HG03457 (cell line): Measurements from ENCODE around the gene OR4D5.

Experiments used
- ATAC-seq: cut with Tn5 transposase; IDR thresholded peaks from one replicate; pipeline ENCODE4 v1.9.1; 2021; ENCODE audit warnings: moderate number of reproducible peaks; ENCODE audit not compliant: unreplicated experiment

The OR4D5 gene

GRCh38 chr11:123939317-123939716, at the start of gene OR4D5:
OR4D5 (plus strand) TSS chr11:123939617; CDS start chr11:123939617, 0 bp downstream.
- no peak for ATAC-seq

GRCh38 chr11:123892031-123892430, 47.4 kb upstream of the OR4D5 start:
- no peak for ATAC-seq

DNA sequence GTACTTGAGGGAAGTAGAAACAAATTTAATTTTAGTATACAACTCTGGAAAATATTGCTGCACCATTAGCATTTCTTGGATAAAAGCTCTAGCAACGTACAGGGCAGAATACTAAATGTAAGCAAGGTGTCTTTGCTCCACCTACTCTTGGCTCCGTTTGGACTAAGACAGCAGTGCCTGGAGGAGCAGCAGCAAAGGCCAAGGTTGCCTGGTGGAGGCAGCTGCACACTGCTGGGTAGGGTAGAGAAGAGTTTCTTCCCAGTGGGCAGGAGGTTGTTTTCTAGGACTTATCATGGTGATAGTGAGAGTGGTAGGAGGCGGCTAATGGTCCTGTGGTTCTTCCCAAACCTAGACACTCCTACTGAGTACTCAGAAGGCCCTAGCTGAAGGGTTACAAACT, 39.6 kb upstream of the OR4D5 start:
- ATAC-seq: no peak

GRCh38 chr11:123901867-123902266, 37.5 kb upstream of the OR4D5 start, which contains the start of gene OR8D4:
OR8D4 (plus strand) TSS chr11:123902167; CDS start chr11:123906432, 4,265 bp downstream.
- ATAC-seq: no peak

DNA sequence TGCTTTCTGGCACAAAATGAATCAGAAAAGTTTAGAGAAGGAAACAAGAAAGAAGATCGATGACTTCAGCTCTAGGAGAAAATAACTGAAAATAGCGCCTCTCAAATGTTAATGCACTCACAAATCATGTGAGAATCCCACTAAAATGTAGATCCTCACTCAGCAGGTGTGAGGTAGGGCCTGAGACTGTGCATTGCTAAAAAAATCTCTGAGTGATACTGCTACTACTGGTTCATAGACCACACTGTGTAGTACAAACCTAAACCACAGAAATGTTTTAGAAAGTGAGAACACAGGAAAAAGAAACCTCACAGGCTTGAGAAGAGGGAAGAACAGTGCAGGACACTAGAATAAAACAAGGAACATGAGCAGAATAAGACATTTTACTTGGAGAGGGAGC, 35.5 kb upstream of the OR4D5 start:
- no peak for ATAC-seq

DNA sequence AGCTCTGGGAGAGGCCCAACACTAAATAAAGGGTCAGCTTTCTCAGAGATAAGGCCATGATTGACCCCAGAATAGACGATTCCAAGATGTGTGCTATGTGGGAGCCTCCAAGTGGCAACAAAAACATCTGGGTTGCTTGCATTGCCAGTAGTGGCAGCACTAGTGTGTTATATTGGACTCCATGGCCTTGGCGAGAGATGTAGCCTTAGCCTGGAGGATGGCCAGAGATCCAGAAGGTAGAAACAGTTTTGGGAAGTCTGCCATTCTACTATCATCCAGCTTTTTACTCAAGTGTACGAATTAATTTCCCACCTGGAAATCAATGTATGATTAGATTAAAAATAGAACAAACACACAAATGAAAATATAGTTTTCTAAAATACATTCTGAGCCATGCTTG, 34.5 kb upstream of the OR4D5 start:
- ATAC-seq: no peak

GRCh38 chr11:123905826-123906225, 33.6 kb upstream of the OR4D5 start:
- ATAC-seq: no peak

DNA sequence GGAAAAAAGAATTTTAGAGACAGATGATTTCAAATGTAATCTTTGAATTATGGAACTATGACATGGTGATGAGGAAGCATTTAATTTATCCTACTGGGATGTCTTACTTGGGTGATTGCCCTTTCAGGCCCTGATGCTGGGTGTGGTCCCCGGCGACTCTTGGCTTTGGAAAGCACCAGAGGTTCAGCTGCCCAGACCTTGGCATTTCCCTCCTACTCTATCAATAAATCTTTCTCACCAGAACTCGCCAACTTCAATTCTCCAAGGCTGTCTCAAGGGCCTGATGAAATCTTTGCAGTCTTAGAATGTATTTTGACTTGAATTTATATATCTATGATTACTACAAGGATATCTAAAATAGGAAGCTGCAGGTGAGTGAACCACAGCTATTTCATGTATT, 18.5 kb upstream of the OR4D5 start:
- ATAC-seq: no peak

GRCh38 chr11:123924027-123924426, 15.4 kb upstream of the OR4D5 start:
- no peak for ATAC-seq

- no peak for ATAC-seq
These were observed 3.0 kb downstream of the OR4D5 start for GRCh38 chr11:123942413-123942812.

DNA sequence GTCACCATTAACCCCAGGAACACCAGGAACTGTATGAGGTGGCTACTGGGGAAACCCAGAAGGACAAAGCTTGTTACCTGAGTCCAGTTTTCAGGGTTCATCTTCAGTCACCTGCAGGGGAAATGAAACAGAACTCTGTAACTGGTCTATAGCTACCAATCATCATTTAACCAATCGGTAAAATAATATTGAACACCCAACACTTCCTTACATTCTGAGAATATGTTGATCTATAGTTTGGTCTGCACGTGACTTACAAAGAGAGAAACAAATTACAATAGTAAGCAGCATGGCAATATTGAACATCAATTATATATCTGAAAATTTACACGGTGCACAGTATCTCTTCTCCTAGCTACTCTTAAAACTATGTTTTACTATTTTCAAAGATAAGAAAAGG, 4.3 kb downstream of the OR4D5 start, which contains the start of gene OR6T1:
Gene OR6T1 (minus strand): TSS at position 101 of the 400 bp plus-strand sequence. CDS start 0 bp downstream, at position 101.
- ATAC-seq: no peak

GRCh38 chr11:123945132-123945531, 5.7 kb downstream of the OR4D5 start:
- no peak for ATAC-seq

DNA sequence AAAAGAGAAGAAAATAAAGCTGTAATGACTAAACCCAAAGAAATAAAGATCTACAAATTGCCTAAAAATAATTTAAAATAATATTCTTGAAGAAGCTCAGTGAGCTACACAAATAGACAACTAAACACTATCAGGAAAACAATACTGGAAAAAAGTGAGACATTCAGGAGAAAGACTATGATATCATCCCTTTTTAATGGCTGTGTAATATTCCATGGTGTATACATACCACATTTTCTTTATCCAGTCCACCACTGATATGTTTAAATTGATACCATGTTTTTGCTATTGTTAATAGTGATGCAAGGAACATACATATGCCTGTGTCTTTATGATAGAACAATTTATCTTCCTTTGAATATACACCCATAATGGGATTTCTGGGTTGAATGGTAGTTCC, 17.3 kb downstream of the OR4D5 start:
- no peak for ATAC-seq

DNA sequence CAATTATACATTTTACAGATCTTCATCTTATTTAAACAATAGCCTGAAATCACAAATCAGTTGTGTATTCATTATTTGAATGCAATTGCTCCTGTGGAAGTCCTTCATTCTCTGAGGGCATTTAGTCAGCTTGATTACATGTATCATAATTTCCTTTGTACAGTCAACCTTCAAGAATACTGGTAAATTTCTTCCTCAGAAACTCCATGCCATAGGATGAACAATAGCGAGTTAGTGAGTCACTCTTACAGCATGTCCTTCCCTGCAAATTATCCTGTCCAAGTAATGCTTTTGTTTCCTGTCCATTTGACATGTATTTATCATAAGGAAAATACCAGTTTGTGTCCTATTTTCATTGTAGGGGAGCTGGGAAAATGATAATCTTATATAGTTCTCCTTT, 34.4 kb downstream of the OR4D5 start:
- ATAC-seq: no peak

GRCh38 chr11:123976770-123977560, 37.5 kb downstream of the OR4D5 start:
- no peak for ATAC-seq

GRCh38 chr11:123977731-123978347, 38.4 kb downstream of the OR4D5 start, which contains the start of gene OR10S1:
OR10S1 (minus strand) TSS chr11:123977781; CDS start chr11:123977664, 117 bp downstream.
- no peak for ATAC-seq

- no peak for ATAC-seq
These were observed 39.9 kb downstream of the OR4D5 start for GRCh38 chr11:123979311-123979710.
